Measurements from ENCODE around the gene SLC25A30. TPM values are rescaled to one million over a fixed set of nuclear protein-coding genes. Genes with fewer than 3 reads are reported as not detected.

SLC25A30 gene
- total RNA-seq, 3 donors from 2014 or later (not counting 1 experiment from before 2014, with no cell fraction given), result 15.0 to 22.3 (median 22.0) TPM

- DNase-seq (no peak), ATAC-seq (no peak)
- Mint-ChIP-seq H3K4me1 (peaks cover 23 to 39% of the 10 kb centered on the region in 2 donors), H3K4me3 (no peak overlapping the region), H3K27me3 (ENCODE audit: low read depth in 2 of 2) (no peaks in the 10 kb centered on the region), H3K9me3 (no peaks in the 10 kb centered on the region), H3K27ac (no peak overlapping the region), H3K36me3 (no peaks in the 10 kb centered on the region)
- H3K36me3 ChIP-seq (ENCODE audit: control insufficient read depth, insufficient read depth, low read length), result peaks cover 1% of the 10 kb centered on the region
- intact Hi-C loops (cut with micrococcal nuclease), result loop anchor here (5.0 to 10.0 kb wide), 2 partner anchors 50 to 882 kb away; no protein-coding TSS in a partner anchor
- H3K4me3 ChIP-seq (ENCODE audit: low read length), result no peak overlapping the region
- H3K4me1 ChIP-seq (ENCODE audit: control insufficient read depth, insufficient read depth, low read length), result peaks cover 17% of the 10 kb centered on the region
- TF ChIP-seq CTCF (IDR thresholded peaks at IDR 0.05), result no peak
- WGBS (ENCODE audit: insufficient coverage), result 100% methylated on average over 1 of the region's 1 CpG
- no peak overlapping the region for H3K27ac ChIP-seq (ENCODE audit: low read length)
- no peaks in the 10 kb centered on the region for H3K27me3 ChIP-seq (ENCODE audit: control insufficient read depth, insufficient read depth, low read length)
- H3K9me3 ChIP-seq (ENCODE audit: control insufficient read depth, insufficient read depth, low read length), result no peaks in the 10 kb centered on the region
These were observed 3.1 kb downstream of the SLC25A30 start for GRCh38 chr13:45415112-45415511.

GRCh38 chr13:45413826-45414307 is 4.3 kb downstream of the SLC25A30 start:
- no peaks in the 10 kb centered on the region for H3K36me3 Mint-ChIP-seq
- H3K4me3 Mint-ChIP-seq, result no peak overlapping the region

GRCh38 chr13:45412274-45413049 is 5.7 kb downstream of the SLC25A30 start:
- DNase-seq (no peak), ATAC-seq (no peak)
- Histone ChIP-seq H3K4me1 (ENCODE audit: control insufficient read depth, insufficient read depth, low read length) (peaks cover 13% of the 10 kb centered on the region), H3K4me3 (ENCODE audit: low read length) (no peak overlapping the region), H3K36me3 (ENCODE audit: control insufficient read depth, insufficient read depth, low read length) (peaks cover 24% of the 10 kb centered on the region), H3K9me3 (ENCODE audit: control insufficient read depth, insufficient read depth, low read length) (no peaks in the 10 kb centered on the region), H3K27ac (ENCODE audit: low read length) (no peak overlapping the region), H3K27me3 (ENCODE audit: control insufficient read depth, insufficient read depth, low read length) (no peaks in the 10 kb centered on the region)
- TF ChIP-seq CTCF (IDR thresholded peaks at IDR 0.05), result no peak
- no peaks in the 10 kb centered on the region for H3K9me3 Mint-ChIP-seq
- no peak overlapping the region for H3K4me3 Mint-ChIP-seq
- intact Hi-C loops (cut with micrococcal nuclease), result loop anchor here (10.0 kb wide), 1 partner anchor 48 kb away; no protein-coding TSS in a partner anchor
- H3K27ac Mint-ChIP-seq, result no peak overlapping the region
- WGBS (ENCODE audit: insufficient coverage), result 88% methylated on average over 3 of the region's 4 CpGs
- no peaks in the 10 kb centered on the region for H3K27me3 Mint-ChIP-seq (ENCODE audit: low read depth in 2 of 2)
- peaks cover 13 to 30% of the 10 kb centered on the region in 2 donors for H3K4me1 Mint-ChIP-seq
- H3K36me3 Mint-ChIP-seq, result peaks cover 9% of the 10 kb centered on the region

More at GRCh38 chr13:45413826-45414307, 4.3 kb downstream of the SLC25A30 start:
- H3K4me1 Mint-ChIP-seq, result peaks cover 23 to 39% of the 10 kb centered on the region in 2 donors
- no peaks in the 10 kb centered on the region for H3K27me3 Mint-ChIP-seq (ENCODE audit: low read depth in 2 of 2)
- no peak for ATAC-seq
- Histone ChIP-seq H3K27me3 (ENCODE audit: control insufficient read depth, insufficient read depth, low read length) (no peaks in the 10 kb centered on the region), H3K4me3 (ENCODE audit: low read length) (no peak overlapping the region), H3K36me3 (ENCODE audit: control insufficient read depth, insufficient read depth, low read length) (peaks cover 10% of the 10 kb centered on the region), H3K9me3 (ENCODE audit: control insufficient read depth, insufficient read depth, low read length) (no peaks in the 10 kb centered on the region), H3K27ac (ENCODE audit: low read length) (no peak overlapping the region), H3K4me1 (ENCODE audit: control insufficient read depth, insufficient read depth, low read length) (peaks cover 17% of the 10 kb centered on the region)
- no peaks in the 10 kb centered on the region for H3K9me3 Mint-ChIP-seq
- TF ChIP-seq CTCF (IDR thresholded peaks at IDR 0.05), result no peak
- H3K27ac Mint-ChIP-seq, result no peak overlapping the region
- 98% methylated on average over 4 of the region's 4 CpGs for WGBS (ENCODE audit: insufficient coverage)
- no peak for DNase-seq
- intact Hi-C loops (cut with micrococcal nuclease), result loop anchor here (10.0 kb wide), 1 partner anchor 49 kb away; no protein-coding TSS in a partner anchor

Data from natural killer cell (primary cell).